ENCODE measurements around the gene BPIFB4.
"Not testable (repeated sequence)": the region's sequence is repeated elsewhere in the genome, so short reads cannot be mapped to it uniquely, and the experiment has no call there.

BPIFB4 gene

GRCh38 chr20:33079259-33079658 is at the start of gene BPIFB4:
TSS of gene BPIFB4 (plus strand) at chr20:33079643. CDS start at chr20:33081527, 1,884 bp downstream.
- no peak for DNase-seq

- DNase-seq = no peak
Measured at GRCh38 chr20:33030076-33030475, 49.4 kb upstream of the BPIFB4 start.

- no peak for DNase-seq
Measured at GRCh38 chr20:33030569-33030968, 48.9 kb upstream of the BPIFB4 start.

GRCh38 chr20:33031531-33031930 is 47.9 kb upstream of the BPIFB4 start, which contains the start of gene BPIFB6:
TSS of gene BPIFB6 (plus strand) at chr20:33031648. CDS start at chr20:33031648, 0 bp downstream.
- no peak for DNase-seq

GRCh38 chr20:33032555-33032954 is 46.9 kb upstream of the BPIFB4 start:
- no peak for DNase-seq

GRCh38 chr20:33033381-33033780 is 46.1 kb upstream of the BPIFB4 start:
- DNase-seq = no peak

- no peak for DNase-seq
Measured at GRCh38 chr20:33034115-33034514, 45.3 kb upstream of the BPIFB4 start.

GRCh38 chr20:33034901-33035492 is 44.4 kb upstream of the BPIFB4 start:
- DNase-seq = no peak

GRCh38 chr20:33037456-33037855 is 42.0 kb upstream of the BPIFB4 start:
- DNase-seq = no peak

- DNase-seq = no peak
Measured at GRCh38 chr20:33038243-33038642, 41.2 kb upstream of the BPIFB4 start.

GRCh38 chr20:33042430-33042829 is 37.0 kb upstream of the BPIFB4 start:
- no peak for DNase-seq

GRCh38 chr20:33042983-33043730 is 36.3 kb upstream of the BPIFB4 start:
- no peak for DNase-seq

GRCh38 chr20:33043731-33044181 is 35.7 kb upstream of the BPIFB4 start:
- DNase-seq = no peak

- DNase-seq = not testable (repeated sequence)
Measured at GRCh38 chr20:33045129-33045721, 34.2 kb upstream of the BPIFB4 start.

- no peak for DNase-seq
Measured at GRCh38 chr20:33046412-33046811, 33.0 kb upstream of the BPIFB4 start.

GRCh38 chr20:33051333-33051732 is 28.1 kb upstream of the BPIFB4 start:
- no peak for DNase-seq

- DNase-seq = no peak
Measured at GRCh38 chr20:33053291-33054106, 25.9 kb upstream of the BPIFB4 start, which contains the start of gene BPIFB3. TSS of gene BPIFB3 (plus strand) at chr20:33053903. CDS start at chr20:33055436, 1,533 bp downstream.

- DNase-seq = no peak
Measured at GRCh38 chr20:33054381-33054780, 25.1 kb upstream of the BPIFB4 start.

GRCh38 chr20:33054791-33055190 is 24.7 kb upstream of the BPIFB4 start:
- DNase-seq = no peak

- no peak for DNase-seq
Measured at GRCh38 chr20:33059136-33059535, 20.3 kb upstream of the BPIFB4 start.

- DNase-seq = no peak
Measured at GRCh38 chr20:33059741-33060390, 19.6 kb upstream of the BPIFB4 start.

GRCh38 chr20:33061658-33062028 is 17.8 kb upstream of the BPIFB4 start:
- no peak for DNase-seq

All from NCI-H446 (cell line).